Activated CD8-positive, alpha-beta T cell treated with anti-CD3 and anti-CD28 coated beads, Interleukin-2, amount 10 ng/mL, durations not matched to agents 7 days and 5 days (primary cell): ENCODE results near the gene CCNB2. TPM values are rescaled to one million over a fixed set of nuclear protein-coding genes. Genes with fewer than 3 reads are reported as not detected.

Experiments used
- ATAC-seq: fragments of 150-1000 bp; cut with Tn5 transposase; one replicate; pipeline ENCODE4 v1.10.0; 2021; ENCODE audit warnings: moderate library complexity
- CTCF ChIA-PET: fragments of 350-600 bp; sonication (Branson Sonifier 250); formaldehyde crosslinking; loops from one replicate; lab custom pipeline; 2021; ENCODE audit warnings: antibody characterized with exemption; lab: Charles Lee
- POLR2A ChIA-PET: fragments of 350-600 bp; sonication (Branson Sonifier 250); formaldehyde crosslinking; loops from one replicate; lab custom pipeline; 2021; ENCODE audit warnings: antibody characterized with exemption; lab: Charles Lee
- DNase-seq: peaks from one replicate; pipeline ENCODE4 v3.0.0-alpha.2; 2020
- H3K27ac Mint-ChIP-seq: one replicate; pipeline ENCODE4 v1.8.0; 2021; ENCODE audit warnings: mild to moderate bottlenecking, mixed read lengths
- H3K27me3 Mint-ChIP-seq: one replicate; pipeline ENCODE4 v1.8.0; 2021; ENCODE audit warnings: low read depth, mixed read lengths
- H3K36me3 Mint-ChIP-seq: one replicate; pipeline ENCODE4 v1.8.0; 2021; ENCODE audit warnings: low read depth, mixed read lengths
- H3K4me1 Mint-ChIP-seq: one replicate; pipeline ENCODE4 v1.8.0; 2021; ENCODE audit warnings: low read depth, mixed read lengths
- H3K4me3 Mint-ChIP-seq: one replicate; pipeline ENCODE4 v1.8.0; 2021; ENCODE audit warnings: mild to moderate bottlenecking, mixed read lengths
- H3K9me3 Mint-ChIP-seq: one replicate; pipeline ENCODE4 v1.8.0; 2022; ENCODE audit warnings: mixed read lengths; ENCODE audit not compliant: insufficient read depth
- total RNA-seq, 2 experiments: library from RNA; stranded (reverse); gene quantifications; one replicate each; pipeline ENCODE4 v1.2.3, GENCODE V29; 2021

CCNB2 gene
- total RNA-seq, result 100 to 1,000 TPM; 107 to 112 TPM

GRCh38 chr15:59104912-59105732 is at the start of gene CCNB2:
Gene CCNB2 (plus strand): TSS chr15:59105146. CDS start chr15:59105269, 123 bp downstream.
- Mint-ChIP-seq H3K9me3 (no peaks in the 10 kb centered on the region), H3K27me3 (no peaks in the 10 kb centered on the region), H3K27ac (peak within 1 kb of the TSS; percentile 98), H3K4me3 (peak within 1 kb of the TSS; percentile 98), H3K36me3 (peaks cover 40% of the 10 kb centered on the region), H3K4me1 (peaks cover 42% of the 10 kb centered on the region)
- CTCF ChIA-PET, result interaction anchor here (1.4 to 1.7 kb wide), 3 partner anchors 125 to 424 kb away, joined by 4 to 6 read pairs (median 5); no protein-coding TSS in a partner anchor
- POLR2A ChIA-PET, result interaction anchor here (0.9 to 2.4 kb wide), 3 partner anchors 11 to 117 kb away, joined by 3 to 12 read pairs (median 3); partner anchors contain the start of gene RNF111
- peak; percentile 94 for DNase-seq
- ATAC-seq, result peak; percentile 100

DNA sequence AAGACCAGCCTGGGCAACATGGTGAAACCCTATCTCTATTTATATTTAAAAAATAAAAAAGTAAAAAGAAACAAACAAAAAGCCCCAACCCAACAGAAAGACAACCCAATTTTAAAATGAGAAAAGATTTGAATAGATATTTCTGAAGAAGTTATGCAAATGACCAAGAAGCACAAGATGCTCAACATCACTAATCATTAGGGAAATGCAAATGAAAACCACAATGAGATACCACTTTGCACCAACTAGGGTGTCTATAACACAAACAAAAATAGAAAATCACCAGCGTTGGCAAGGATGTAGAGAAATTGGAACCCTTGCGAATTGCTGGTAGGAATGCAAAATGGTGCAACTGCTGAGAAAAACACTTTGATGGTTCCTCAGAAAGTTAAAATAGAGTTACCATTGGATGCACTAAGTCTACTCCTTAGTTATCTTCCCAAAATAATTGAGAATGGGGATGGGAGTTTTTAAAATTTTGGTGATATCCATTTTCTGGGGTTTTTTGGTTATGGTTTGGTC is 45.8 kb upstream of the CCNB2 start:
- ChIA-PET CTCF (interaction anchor here (1.0 to 1.9 kb wide), 2 partner anchors 15 kb away, joined by 3 to 9 read pairs; no protein-coding TSS in a partner anchor), POLR2A (no interaction called here)
- H3K4me3 Mint-ChIP-seq, result no peak overlapping the region
- no peaks in the 10 kb centered on the region for H3K27me3 Mint-ChIP-seq
- DNase-seq (no peak), ATAC-seq (no peak)
- no peak overlapping the region for H3K27ac Mint-ChIP-seq
- H3K36me3 Mint-ChIP-seq, result peaks cover 57% of the 10 kb centered on the region
- no peaks in the 10 kb centered on the region for H3K4me1 Mint-ChIP-seq
- H3K9me3 Mint-ChIP-seq, result no peaks in the 10 kb centered on the region

DNA sequence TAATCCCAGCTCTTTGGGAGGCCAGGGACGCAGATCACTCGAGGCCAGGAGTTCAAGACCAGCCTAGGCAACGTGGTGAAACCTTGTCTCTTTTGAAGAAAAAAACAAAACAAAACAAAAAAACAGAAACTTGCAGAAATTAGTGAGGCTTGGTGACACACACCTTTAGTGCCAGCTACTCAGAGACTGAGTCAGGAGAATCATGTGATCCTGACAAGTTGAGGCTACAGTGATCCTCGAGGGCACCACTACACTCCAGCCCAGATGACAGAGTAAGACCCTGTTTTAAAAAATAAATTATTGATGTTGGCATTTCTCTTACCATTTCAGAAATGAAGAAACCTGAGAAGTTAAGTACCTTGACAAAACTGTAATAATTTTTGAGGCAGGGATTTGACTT is 44.6 kb upstream of the CCNB2 start:
- POLR2A ChIA-PET, result interaction anchor here (0.6 kb wide), 1 partner anchor 487 kb away, joined by 5 read pairs; no protein-coding TSS in a partner anchor
- Mint-ChIP-seq H3K27me3 (no peaks in the 10 kb centered on the region), H3K4me3 (no peak overlapping the region), H3K4me1 (no peaks in the 10 kb centered on the region), H3K27ac (no peak overlapping the region), H3K9me3 (no peaks in the 10 kb centered on the region), H3K36me3 (peaks cover 56% of the 10 kb centered on the region)
- DNase-seq (no peak), ATAC-seq (no peak)
- CTCF ChIA-PET, result interaction anchor here (1.0 kb wide), 1 partner anchor 14 kb away, joined by 3 read pairs; no protein-coding TSS in a partner anchor

GRCh38 chr15:59063042-59063441 is 41.9 kb upstream of the CCNB2 start:
- peaks cover 58% of the 10 kb centered on the region for H3K36me3 Mint-ChIP-seq
- DNase-seq (no peak), ATAC-seq (no peak)
- H3K27me3 Mint-ChIP-seq, result no peaks in the 10 kb centered on the region
- H3K9me3 Mint-ChIP-seq, result no peaks in the 10 kb centered on the region
- H3K27ac Mint-ChIP-seq, result no peak overlapping the region
- ChIA-PET POLR2A (interaction anchor here (1.2 kb wide), 1 partner anchor 42 kb away, joined by 3 read pairs; the partner anchor contains the start of gene CCNB2), CTCF (interaction anchor here (1.7 kb wide), 1 partner anchor 470 kb away, joined by 4 read pairs; no protein-coding TSS in a partner anchor)
- no peaks in the 10 kb centered on the region for H3K4me1 Mint-ChIP-seq
- no peak overlapping the region for H3K4me3 Mint-ChIP-seq

- H3K27ac Mint-ChIP-seq, result no peak overlapping the region
- DNase-seq, result no peak
- peaks cover 9% of the 10 kb centered on the region for H3K4me1 Mint-ChIP-seq
- CTCF ChIA-PET, result interaction anchor here (1.1 kb wide), 1 partner anchor 16 kb away, joined by 3 read pairs; no protein-coding TSS in a partner anchor
- peaks cover 59% of the 10 kb centered on the region for H3K36me3 Mint-ChIP-seq
- POLR2A ChIA-PET, result no interaction called here
- no peaks in the 10 kb centered on the region for H3K27me3 Mint-ChIP-seq
- no peak overlapping the region for H3K4me3 Mint-ChIP-seq
- ATAC-seq, result no peak
- H3K9me3 Mint-ChIP-seq, result no peaks in the 10 kb centered on the region
Measured at GRCh38 chr15:59069430-59069829, 35.5 kb upstream of the CCNB2 start.

DNA sequence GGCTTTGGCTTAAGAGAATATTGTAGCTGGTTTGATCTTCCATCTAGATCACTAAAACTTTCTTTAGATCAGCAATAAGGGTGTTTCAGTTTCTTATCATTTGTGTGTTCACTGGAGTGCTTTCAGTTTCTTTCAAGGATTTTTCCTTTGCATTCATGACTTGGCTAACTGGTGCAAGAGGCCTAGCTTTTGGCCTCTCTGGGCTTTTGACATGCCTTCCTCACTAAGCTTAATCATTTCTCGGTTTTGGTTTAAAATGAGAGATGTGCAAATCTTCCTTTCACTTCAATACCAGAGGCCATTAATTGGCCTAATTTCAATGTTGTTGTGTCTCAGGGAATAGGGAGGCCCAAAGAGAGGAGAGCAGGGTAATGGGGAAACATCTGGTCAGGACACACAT is 30.3 kb upstream of the CCNB2 start:
- no peak for ATAC-seq
- peak overlapping the region; percentile 2 for H3K27ac Mint-ChIP-seq
- no peaks in the 10 kb centered on the region for H3K27me3 Mint-ChIP-seq
- peaks cover 55% of the 10 kb centered on the region for H3K36me3 Mint-ChIP-seq
- CTCF ChIA-PET, result interaction anchor here (0.7 to 1.5 kb wide), 7 partner anchors 8 to 419 kb away, joined by 3 to 9 read pairs (median 3); no protein-coding TSS in a partner anchor
- no peak overlapping the region for H3K4me3 Mint-ChIP-seq
- POLR2A ChIA-PET, result no interaction called here
- H3K9me3 Mint-ChIP-seq, result no peaks in the 10 kb centered on the region
- no peak for DNase-seq
- H3K4me1 Mint-ChIP-seq, result peaks cover 13% of the 10 kb centered on the region

- Mint-ChIP-seq H3K27ac (no peak overlapping the region), H3K9me3 (no peaks in the 10 kb centered on the region), H3K4me3 (no peak overlapping the region), H3K27me3 (no peaks in the 10 kb centered on the region), H3K36me3 (peaks cover 44% of the 10 kb centered on the region), H3K4me1 (no peaks in the 10 kb centered on the region)
- ATAC-seq, result no peak
- no peak for DNase-seq
- POLR2A ChIA-PET, result no interaction called here
- CTCF ChIA-PET, result interaction anchor here (1.0 to 1.9 kb wide), 2 partner anchors 10 to 159 kb away, joined by 3 to 6 read pairs; no protein-coding TSS in a partner anchor
Measured at GRCh38 chr15:59087731-59088130, 17.2 kb upstream of the CCNB2 start.

GRCh38 chr15:59094077-59094476 is 10.9 kb upstream of the CCNB2 start:
- POLR2A ChIA-PET, result no interaction called here
- Mint-ChIP-seq H3K27ac (no peak overlapping the region), H3K36me3 (peaks cover 40% of the 10 kb centered on the region)

GRCh38 chr15:59096429-59096828 is 8.5 kb upstream of the CCNB2 start:
- no peak overlapping the region for H3K27ac Mint-ChIP-seq
- no peak overlapping the region for H3K4me3 Mint-ChIP-seq
- POLR2A ChIA-PET, result no interaction called here
- no peaks in the 10 kb centered on the region for H3K27me3 Mint-ChIP-seq
- peaks cover 23% of the 10 kb centered on the region for H3K4me1 Mint-ChIP-seq
- ATAC-seq (no peak), DNase-seq (no peak)
- H3K36me3 Mint-ChIP-seq, result peaks cover 42% of the 10 kb centered on the region
- CTCF ChIA-PET, result interaction anchor here (1.8 kb wide), 1 partner anchor 8 kb away, joined by 6 read pairs; no protein-coding TSS in a partner anchor
- no peaks in the 10 kb centered on the region for H3K9me3 Mint-ChIP-seq

More at GRCh38 chr15:59094077-59094476, 10.9 kb upstream of the CCNB2 start:
- H3K9me3 Mint-ChIP-seq, result no peaks in the 10 kb centered on the region
- H3K4me1 Mint-ChIP-seq, result peaks cover 9% of the 10 kb centered on the region
- CTCF ChIA-PET, result no interaction called here
- ATAC-seq (no peak), DNase-seq (no peak)
- H3K4me3 Mint-ChIP-seq, result no peak overlapping the region
- H3K27me3 Mint-ChIP-seq, result no peaks in the 10 kb centered on the region

DNA sequence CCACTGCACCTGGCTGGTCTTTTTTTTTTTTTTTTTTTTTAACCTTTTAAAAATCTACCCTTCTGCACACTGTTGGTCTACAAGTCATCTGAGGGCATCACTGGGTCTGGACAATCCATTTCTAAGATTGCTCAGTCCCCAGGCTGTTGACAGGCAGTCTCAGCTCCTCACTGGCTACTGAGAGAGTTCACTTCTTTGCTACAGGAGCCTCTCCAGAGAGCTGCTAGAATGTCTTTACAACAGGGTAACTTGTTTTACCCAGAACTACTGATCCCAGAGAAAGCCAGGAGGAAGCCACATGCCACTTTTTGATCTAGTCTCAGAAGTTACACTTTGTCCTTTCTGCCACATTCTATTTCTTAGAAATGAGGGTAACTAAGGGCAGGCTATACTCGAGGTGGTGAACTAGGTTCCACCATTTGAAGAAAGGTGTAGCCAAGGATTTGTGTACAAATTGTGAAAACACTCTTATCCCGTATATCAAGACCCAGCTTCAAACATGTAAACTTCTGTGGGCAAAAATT is 5.7 kb upstream of the CCNB2 start:
- H3K27me3 Mint-ChIP-seq, result no peaks in the 10 kb centered on the region
- ChIA-PET POLR2A (interaction anchor here (0.5 kb wide), 1 partner anchor 145 kb away, joined by 4 read pairs; no protein-coding TSS in a partner anchor), CTCF (interaction anchor here (1.0 to 2.1 kb wide), 3 partner anchors 10 to 143 kb away, joined by 3 to 5 read pairs (median 3); no protein-coding TSS in a partner anchor)
- ATAC-seq (peak; percentile 54), DNase-seq (no peak)
- peaks cover 27% of the 10 kb centered on the region for H3K36me3 Mint-ChIP-seq
- H3K4me3 Mint-ChIP-seq, result peak overlapping the region; percentile 52
- no peaks in the 10 kb centered on the region for H3K9me3 Mint-ChIP-seq
- peaks cover 26% of the 10 kb centered on the region for H3K4me1 Mint-ChIP-seq
- peak overlapping the region; percentile 79 for H3K27ac Mint-ChIP-seq

- ChIA-PET POLR2A (interaction anchor here (1.0 to 2.4 kb wide), 2 partner anchors 42 to 116 kb away, joined by 3 to 12 read pairs; partner anchors contain the start of gene RNF111), CTCF (no interaction called here)
- Mint-ChIP-seq H3K9me3 (no peaks in the 10 kb centered on the region), H3K27ac (peak overlapping the region; percentile 98), H3K27me3 (no peaks in the 10 kb centered on the region), H3K4me1 (peaks cover 47% of the 10 kb centered on the region), H3K36me3 (peaks cover 38% of the 10 kb centered on the region), H3K4me3 (peak overlapping the region; percentile 98)
- no peak for ATAC-seq
- DNase-seq, result no peak
Measured at GRCh38 chr15:59104602-59104911, 389 bp upstream of the CCNB2 start.
